Measurements from ENCODE around the gene PGA3. TPM values are rescaled to one million over a fixed set of nuclear protein-coding genes. Genes with fewer than 3 reads are reported as not detected.
"Not testable (repeated sequence)": the region's sequence is repeated elsewhere in the genome, so short reads cannot be mapped to it uniquely, and the experiment has no call there.

The PGA3 gene
- total RNA-seq, 1 donor = 0.21 TPM

- not testable (repeated sequence) for H3K4me1 ChIP-seq (ENCODE audit: insufficient read depth, low read length); H3K4me3 ChIP-seq (ENCODE audit: low read length); H3K27me3 ChIP-seq (ENCODE audit: insufficient read depth, low read length); H3K9me3 ChIP-seq (ENCODE audit: low read depth, low read length)
Measured at GRCh38 chr11:61245284-61245964, 42.1 kb downstream of the PGA3 start.

GRCh38 chr11:61248071-61248470, 44.8 kb downstream of the PGA3 start:
- H3K4me1 ChIP-seq (ENCODE audit: insufficient read depth, low read length); H3K4me3 ChIP-seq (ENCODE audit: low read length); H3K9me3 ChIP-seq (ENCODE audit: low read depth, low read length); H3K27me3 ChIP-seq (ENCODE audit: insufficient read depth, low read length): not testable (repeated sequence)

- H3K27me3 ChIP-seq (ENCODE audit: insufficient read depth, low read length); H3K4me3 ChIP-seq (ENCODE audit: low read length); H3K4me1 ChIP-seq (ENCODE audit: insufficient read depth, low read length); H3K9me3 ChIP-seq (ENCODE audit: low read depth, low read length): not testable (repeated sequence)
Measured at GRCh38 chr11:61249201-61249600, 45.9 kb downstream of the PGA3 start.

GRCh38 chr11:61250796-61251765, 47.8 kb downstream of the PGA3 start:
- not testable (repeated sequence) for H3K9me3 ChIP-seq (ENCODE audit: low read depth, low read length); H3K4me3 ChIP-seq (ENCODE audit: low read length); H3K4me1 ChIP-seq (ENCODE audit: insufficient read depth, low read length); H3K27me3 ChIP-seq (ENCODE audit: insufficient read depth, low read length)

- not testable (repeated sequence) for H3K4me1 ChIP-seq (ENCODE audit: insufficient read depth, low read length); H3K9me3 ChIP-seq (ENCODE audit: low read depth, low read length); H3K27me3 ChIP-seq (ENCODE audit: insufficient read depth, low read length); H3K4me3 ChIP-seq (ENCODE audit: low read length)
Measured at GRCh38 chr11:61252332-61252731, 49.0 kb downstream of the PGA3 start.

GRCh38 chr11:61254403-61255025, 51.2 kb downstream of the PGA3 start:
- Histone ChIP-seq H3K27me3 (ENCODE audit: insufficient read depth, low read length) (no peaks in the 10 kb centered on the region), H3K9me3 (ENCODE audit: low read depth, low read length) (no peaks in the 10 kb centered on the region), H3K4me3 (ENCODE audit: low read length) (no peak overlapping the region), H3K4me1 (ENCODE audit: insufficient read depth, low read length) (no peaks in the 10 kb centered on the region)

GRCh38 chr11:61256710-61257482, 53.6 kb downstream of the PGA3 start:
- no peak overlapping the region for H3K4me3 ChIP-seq (ENCODE audit: low read length)
- no peaks in the 10 kb centered on the region for H3K4me1 ChIP-seq (ENCODE audit: insufficient read depth, low read length)
- no peaks in the 10 kb centered on the region for H3K9me3 ChIP-seq (ENCODE audit: low read depth, low read length)
- no peaks in the 10 kb centered on the region for H3K27me3 ChIP-seq (ENCODE audit: insufficient read depth, low read length)

- Histone ChIP-seq H3K4me3 (ENCODE audit: low read length) (no peak overlapping the region), H3K27me3 (ENCODE audit: insufficient read depth, low read length) (no peaks in the 10 kb centered on the region), H3K4me1 (ENCODE audit: insufficient read depth, low read length) (no peaks in the 10 kb centered on the region)
Measured at GRCh38 chr11:61258546-61258945, 55.2 kb downstream of the PGA3 start.

GRCh38 chr11:61259363-61259762, 56.0 kb downstream of the PGA3 start:
- no peaks in the 10 kb centered on the region for H3K27me3 ChIP-seq (ENCODE audit: insufficient read depth, low read length)
- H3K4me1 ChIP-seq (ENCODE audit: insufficient read depth, low read length) = no peaks in the 10 kb centered on the region
- H3K9me3 ChIP-seq (ENCODE audit: low read depth, low read length) = no peaks in the 10 kb centered on the region

More at GRCh38 chr11:61258546-61258945, 55.2 kb downstream of the PGA3 start:
- H3K9me3 ChIP-seq (ENCODE audit: low read depth, low read length) = no peaks in the 10 kb centered on the region

More at GRCh38 chr11:61259363-61259762, 56.0 kb downstream of the PGA3 start:
- no peak overlapping the region for H3K4me3 ChIP-seq (ENCODE audit: low read length)

Other genes starting within 250 kb of the PGA3 start
- gene CD6, start 231.8 kb upstream of the PGA3 start, total RNA-seq = 176 TPM
- 89.6 TPM for gene CD5, start 101.0 kb upstream of the PGA3 start, total RNA-seq
- gene VPS37C, start 42.1 kb upstream of the PGA3 start, total RNA-seq = 5.5 TPM
- 0.21 TPM for gene PGA4, start 18.8 kb downstream of the PGA3 start, total RNA-seq
- 0.52 TPM for gene PGA5, start 37.7 kb downstream of the PGA3 start, total RNA-seq
- gene VWCE, start 91.8 kb downstream of the PGA3 start, total RNA-seq = 0.52 TPM
- 89.8 TPM for gene DDB1, start 129.6 kb downstream of the PGA3 start, total RNA-seq
- 18.5 TPM for gene TKFC, start 129.7 kb downstream of the PGA3 start, total RNA-seq
- gene CYB561A3, start 158.4 kb downstream of the PGA3 start, total RNA-seq = 46.4 TPM
- 40.5 TPM for gene TMEM138, start 158.9 kb downstream of the PGA3 start, total RNA-seq
- gene TMEM216, start 189.1 kb downstream of the PGA3 start, total RNA-seq = 4.4 TPM
- gene CPSF7, start 226.5 kb downstream of the PGA3 start, total RNA-seq = 49.0 TPM
- gene SDHAF2, start 226.6 kb downstream of the PGA3 start, total RNA-seq = 52.2 TPM